HS-27A (cell line): ENCODE data around the gene ELF5.

Experiments
- DNase-seq: peaks from one replicate; pipeline ENCODE4 v3.0.0-alpha.2; 2012; ENCODE audit warnings: low read depth, missing footprints

Gene ELF5

GRCh38 chr11:34451053-34451452 lies 62.5 kb downstream of the ELF5 start:
- DNase-seq, result no peak

GRCh38 chr11:34449013-34449412 lies 64.6 kb downstream of the ELF5 start:
- no peak for DNase-seq

GRCh38 chr11:34448223-34448994 lies 65.2 kb downstream of the ELF5 start:
- no peak for DNase-seq

GRCh38 chr11:34447044-34447443 lies 66.5 kb downstream of the ELF5 start:
- no peak for DNase-seq

- no peak for DNase-seq
Observed at GRCh38 chr11:34446386-34446785, 67.2 kb downstream of the ELF5 start.

GRCh38 chr11:34445956-34446355 lies 67.6 kb downstream of the ELF5 start:
- no peak for DNase-seq

GRCh38 chr11:34444428-34444827 lies 69.2 kb downstream of the ELF5 start:
- DNase-seq, result no peak

GRCh38 chr11:34443136-34443535 lies 70.5 kb downstream of the ELF5 start:
- no peak for DNase-seq

GRCh38 chr11:34441814-34442213 lies 71.8 kb downstream of the ELF5 start:
- no peak for DNase-seq

- no peak for DNase-seq
Observed at GRCh38 chr11:34439610-34440198, 73.9 kb downstream of the ELF5 start.

GRCh38 chr11:34438529-34439507 lies 74.8 kb downstream of the ELF5 start, which contains the start of gene CAT:
TSS of gene CAT (plus strand) at chr11:34438934. CDS start at chr11:34439014, 80 bp downstream.
- peak; percentile 94 for DNase-seq

- DNase-seq, result no peak
Observed at GRCh38 chr11:34437224-34438125, 76.1 kb downstream of the ELF5 start.

GRCh38 chr11:34433899-34434298 lies 79.7 kb downstream of the ELF5 start:
- DNase-seq, result no peak

GRCh38 chr11:34432822-34433221 lies 80.8 kb downstream of the ELF5 start:
- DNase-seq, result no peak

- no peak for DNase-seq
Observed at GRCh38 chr11:34431979-34432378, 81.6 kb downstream of the ELF5 start.
